Fibroblast of skin of left quadriceps (primary cell): ENCODE measurements around the gene ATG4B.

ENCODE experiments used
- DNase-seq, 2 experiments: peaks; one replicate each; pipeline ENCODE4 v3.0.0-alpha.2; 2013; ENCODE audit warnings: low read depth in 2 of 2

ATG4B gene

DNA sequence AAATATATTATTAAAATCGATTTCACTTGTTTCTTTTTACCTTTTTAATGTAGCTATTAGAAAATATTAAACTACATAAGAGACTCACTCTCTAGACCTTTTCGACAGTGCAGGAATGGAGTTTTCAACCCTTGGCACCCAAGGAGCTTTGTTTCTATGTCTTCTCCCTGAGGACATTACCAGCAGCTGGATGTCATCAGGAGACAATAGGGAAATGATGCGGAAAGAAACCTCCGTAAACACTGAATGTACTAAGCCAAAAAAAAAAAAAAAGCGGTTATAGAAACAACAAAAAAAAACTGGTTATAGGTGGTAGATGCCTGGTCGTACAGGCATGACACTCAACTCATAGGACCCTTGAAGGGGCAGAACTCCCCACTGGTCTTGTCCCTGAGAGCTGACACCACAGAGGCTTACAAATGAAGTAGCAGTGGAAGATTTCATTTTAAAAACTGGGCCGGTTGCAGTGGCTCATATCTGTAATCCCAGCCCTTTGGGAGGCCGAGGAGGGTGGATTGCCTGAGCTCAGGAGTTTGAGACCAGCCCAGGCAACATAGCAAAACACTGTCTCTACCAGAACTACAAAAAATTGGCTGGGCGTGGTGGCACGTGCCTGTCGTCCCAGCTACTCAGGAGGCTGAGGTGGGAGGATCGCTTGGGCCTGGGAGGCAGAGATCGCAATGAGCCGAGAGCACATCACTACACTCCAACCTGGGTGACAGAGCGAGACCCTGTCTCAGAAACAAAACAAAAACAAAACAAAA lies 24.3 kb upstream of the ATG4B start:
- DNase-seq: no peak

- DNase-seq: no peak
Observed at GRCh38 chr2:241615041-241615440, 22.5 kb upstream of the ATG4B start.

GRCh38 chr2:241615522-241616052 lies 21.9 kb upstream of the ATG4B start:
- no peak for DNase-seq

- no peak for DNase-seq
Observed at GRCh38 chr2:241616168-241617125, 21.0 kb upstream of the ATG4B start.

DNA sequence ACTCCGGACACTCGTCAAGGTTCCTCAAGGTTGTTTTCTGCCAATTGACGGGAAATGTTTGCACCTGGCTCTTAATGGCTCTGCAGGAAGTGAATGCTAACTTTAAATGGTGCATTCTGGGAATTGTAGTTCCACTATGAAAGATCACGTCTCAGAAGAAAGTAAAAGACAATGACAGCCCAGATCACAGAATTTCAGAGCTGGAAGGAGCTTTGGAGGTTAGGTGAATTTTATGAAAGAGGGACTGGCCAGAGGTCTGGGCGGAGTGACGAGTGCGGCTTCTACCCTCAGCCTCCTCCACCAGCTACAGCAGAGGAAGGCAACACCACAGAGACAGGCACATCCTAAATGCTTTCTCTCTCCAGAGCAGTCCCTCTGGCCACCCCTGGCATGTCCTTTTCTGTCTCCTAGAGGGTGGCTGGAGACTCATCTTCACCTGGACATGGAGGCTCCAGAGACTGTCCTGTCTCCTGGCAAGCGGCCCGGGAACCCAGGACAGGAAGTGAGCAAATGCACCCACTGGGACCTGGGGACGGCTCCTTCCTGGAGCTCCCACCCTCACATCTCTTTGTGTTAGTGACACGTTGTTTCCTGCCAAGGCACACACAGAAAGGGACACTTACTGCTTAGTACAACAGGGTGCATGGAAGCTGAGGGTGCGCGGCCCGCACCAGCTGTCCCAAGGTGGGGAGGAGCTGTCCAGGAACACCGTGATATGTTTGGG lies 19.9 kb upstream of the ATG4B start:
- no peak for DNase-seq

GRCh38 chr2:241618296-241618805 lies 19.1 kb upstream of the ATG4B start:
- DNase-seq: no peak

DNA sequence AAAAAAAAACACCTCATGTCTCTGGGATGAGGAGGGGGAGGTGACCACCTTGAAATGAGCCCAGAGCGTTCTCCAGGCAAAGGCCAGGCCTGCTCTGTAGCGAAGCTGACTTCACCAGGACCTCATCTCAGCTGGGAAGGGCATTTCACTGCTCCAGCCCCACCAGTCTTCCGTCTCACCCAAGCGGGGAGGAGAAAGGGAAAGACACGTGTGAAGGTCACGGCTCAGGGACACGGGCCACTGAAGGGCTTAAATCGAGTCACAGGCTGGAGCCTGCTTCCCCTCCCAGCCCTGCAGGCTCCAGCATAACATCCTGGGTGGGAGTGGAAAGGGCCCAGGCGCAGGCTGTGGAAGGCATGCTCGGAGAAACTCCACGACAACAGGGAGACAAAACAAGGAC lies 18.7 kb upstream of the ATG4B start:
- no peak for DNase-seq

DNA sequence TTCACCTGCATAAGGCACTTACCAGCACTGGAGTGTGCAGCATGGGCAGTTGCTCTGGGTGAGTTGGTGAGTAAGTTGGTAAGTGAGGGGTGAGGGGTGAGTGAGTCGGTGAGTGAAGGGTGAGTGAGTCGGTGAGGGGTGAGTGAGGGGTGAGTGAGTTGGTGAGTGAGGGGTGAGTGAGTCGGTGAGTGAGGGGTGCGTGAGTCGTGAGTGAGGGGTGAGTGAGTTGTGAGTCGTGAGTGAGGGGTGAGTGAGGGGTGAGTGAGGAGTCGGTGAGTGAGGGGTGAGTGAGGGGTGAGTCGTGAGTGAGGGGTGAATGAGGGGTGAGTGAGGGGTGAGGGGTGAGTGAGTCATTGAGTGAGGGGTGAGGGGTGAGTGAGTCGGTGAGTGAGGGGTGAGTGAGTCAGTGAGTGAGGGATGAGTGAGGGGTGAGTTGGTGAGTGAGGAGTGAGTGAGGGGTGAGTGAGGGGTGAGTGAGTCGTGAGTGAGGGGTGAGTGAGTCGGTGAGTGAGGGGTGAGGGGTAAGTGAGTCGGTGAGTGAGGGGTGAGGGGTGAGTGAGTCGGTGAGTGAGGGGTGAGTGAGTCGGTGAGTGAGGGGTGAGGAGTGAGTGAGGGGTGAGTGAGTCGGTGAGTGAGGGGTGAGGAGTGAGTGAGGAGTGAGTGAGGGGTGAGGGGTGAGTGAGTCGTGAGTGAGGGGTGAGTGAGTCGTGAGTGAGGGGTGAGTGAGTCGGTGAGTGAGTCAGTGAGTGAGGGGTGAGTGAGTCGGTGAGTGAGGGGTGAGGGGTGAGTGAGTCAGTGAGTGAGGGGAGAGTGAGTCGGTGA lies 17.7 kb upstream of the ATG4B start:
- DNase-seq: no peak

DNA sequence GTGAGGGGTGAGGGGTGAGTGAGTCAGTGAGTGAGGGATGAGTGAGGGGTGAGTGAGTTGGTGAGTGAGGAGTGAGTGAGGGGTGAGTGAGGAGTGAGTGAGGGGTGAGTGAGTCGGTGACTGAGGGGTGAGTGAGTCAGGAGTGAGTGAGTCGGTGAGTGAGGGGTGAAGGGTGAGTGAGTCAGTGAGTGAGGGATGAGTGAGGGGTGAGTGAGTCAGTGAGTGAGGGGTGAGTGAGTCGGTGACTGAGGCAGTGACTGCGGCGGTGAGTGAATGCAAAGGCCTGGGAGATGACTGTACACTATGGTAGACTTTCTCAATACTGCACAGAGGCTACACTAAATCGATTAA lies 17.1 kb upstream of the ATG4B start:
- no peak for DNase-seq

GRCh38 chr2:241627675-241628074 lies 9.8 kb upstream of the ATG4B start:
- no peak for DNase-seq

GRCh38 chr2:241629762-241630435 lies 7.6 kb upstream of the ATG4B start:
- no peak for DNase-seq

DNA sequence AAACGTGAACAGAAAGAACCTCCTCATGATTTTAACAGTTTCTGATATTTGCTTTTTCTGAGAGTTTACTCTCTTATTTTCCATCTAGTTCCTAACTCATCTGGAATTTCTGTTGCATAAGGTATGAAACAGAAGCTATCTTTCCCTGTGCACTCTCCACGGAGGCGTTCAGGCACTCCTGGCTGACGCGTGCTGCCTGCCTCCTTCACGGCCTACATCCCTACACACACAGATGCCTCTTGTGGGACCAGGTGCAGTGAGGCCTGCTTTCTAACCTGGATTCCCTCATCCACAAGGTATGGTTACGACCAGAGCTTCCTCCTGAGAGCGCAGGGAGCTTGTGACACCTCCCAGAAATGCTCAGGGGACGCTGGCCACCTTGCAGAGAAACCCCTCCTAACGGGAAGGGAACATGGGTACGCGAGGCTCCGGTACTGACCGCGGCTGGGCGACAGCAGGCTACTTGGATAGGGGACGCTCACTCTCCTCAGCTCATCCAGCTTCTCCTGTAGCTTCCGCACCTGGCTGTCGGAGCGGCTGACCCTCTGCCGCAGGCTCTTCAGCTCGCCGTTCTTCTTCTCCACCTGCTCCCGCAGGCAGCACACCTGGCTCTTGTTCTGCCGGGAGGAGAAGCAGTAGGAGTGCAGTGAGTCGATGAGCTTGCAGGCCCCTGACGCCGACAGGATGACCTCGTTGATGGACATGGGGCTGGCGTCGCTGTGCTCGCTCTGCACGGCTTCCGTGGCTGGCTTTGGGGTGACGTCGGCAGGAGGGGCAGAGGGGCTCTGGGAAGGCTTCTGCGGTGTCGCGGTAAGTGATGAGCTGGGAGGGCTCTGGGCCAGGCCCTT lies 4.8 kb upstream of the ATG4B start:
- no peak for DNase-seq

- DNase-seq: no peak
Observed at GRCh38 chr2:241633561-241633960, 3.9 kb upstream of the ATG4B start.

DNA sequence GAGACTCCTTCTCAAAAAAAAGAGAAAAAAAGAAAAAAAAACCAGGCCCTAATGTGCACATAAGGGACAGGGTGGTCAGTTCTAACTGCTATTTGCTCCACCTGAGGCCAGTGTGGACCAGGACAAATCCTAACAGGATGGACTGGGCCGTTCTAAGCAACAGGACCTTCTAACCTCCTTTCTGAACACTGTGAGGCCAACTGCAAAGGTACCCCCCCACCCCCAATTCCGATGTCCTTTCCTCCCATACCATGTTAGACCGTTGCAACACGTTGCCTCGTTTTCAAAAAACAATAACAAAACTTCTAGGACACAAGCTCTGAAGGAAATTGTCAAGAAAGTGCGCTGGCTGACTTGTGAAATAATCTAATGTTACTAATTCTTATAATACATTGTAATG lies 1.7 kb upstream of the ATG4B start:
- DNase-seq: no peak

GRCh38 chr2:241636182-241637017 lies 1.1 kb upstream of the ATG4B start:
- DNase-seq: no peak

- no peak for DNase-seq
Observed at GRCh38 chr2:241637795-241638660, 535 bp downstream of the ATG4B start.

DNA sequence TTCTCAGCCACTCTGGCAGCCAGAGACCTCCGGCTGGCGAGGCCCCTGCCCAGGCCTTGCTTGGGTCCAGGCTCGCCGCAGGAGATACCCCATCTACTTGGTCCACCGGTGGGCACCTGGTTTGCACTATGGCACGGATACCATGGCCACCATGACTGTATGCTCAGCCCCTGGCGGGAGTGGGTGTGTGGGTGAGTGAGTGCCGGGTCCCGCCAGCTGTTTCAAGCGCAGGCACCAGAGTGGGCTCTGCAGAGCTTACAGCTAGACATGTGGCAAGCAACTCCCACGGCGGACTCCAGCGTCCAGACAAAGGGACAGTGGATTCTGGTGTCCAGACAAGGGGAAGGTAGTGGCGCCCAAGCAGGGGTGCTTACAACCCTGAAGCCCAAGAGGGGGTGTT lies 1.4 kb downstream of the ATG4B start:
- no peak for DNase-seq

DNA sequence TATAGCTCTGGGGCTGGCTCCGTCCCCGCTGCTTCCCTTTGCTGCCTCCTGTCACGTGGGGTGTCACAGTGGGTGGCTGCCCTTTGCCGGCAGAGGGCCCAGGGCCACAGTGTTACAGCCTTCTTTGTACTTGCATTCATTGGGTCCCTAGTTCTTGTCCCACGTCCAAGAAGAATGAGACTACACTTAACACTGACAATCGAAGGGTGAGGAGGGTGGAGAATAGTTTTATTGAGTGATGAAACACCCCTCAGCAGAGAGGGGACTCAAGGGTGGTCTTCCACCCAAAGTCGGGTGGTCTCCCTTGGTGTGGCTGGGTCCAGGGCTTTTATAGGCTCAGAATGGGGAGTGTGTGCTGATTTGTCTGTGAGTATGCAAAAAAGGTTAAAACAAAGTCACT lies 1.9 kb downstream of the ATG4B start:
- DNase-seq: no peak
